Testis (tissue), 3 donors: Measurements from ENCODE around the gene TRMT2A. TPM values are rescaled to one million over a fixed set of nuclear protein-coding genes. Genes with fewer than 3 reads are reported as not detected.
"Not testable (repeated sequence)": the region's sequence is repeated elsewhere in the genome, so short reads cannot be mapped to it uniquely, and the experiment has no call there.

ENCODE experiments used
- DNase-seq: peaks from one replicate; pipeline ENCODE4 v3.0.0-alpha.2; 2019
- H3K27ac ChIP-seq, 2 donors: fragments of 200-600 bp; sonication (generic); one replicate each; pipeline ENCODE4 v1.5.1; 2019
- H3K27me3 ChIP-seq: fragments of 200-600 bp; sonication (generic); one replicate; pipeline ENCODE4 v1.5.1; 2019
- H3K36me3 ChIP-seq: fragments of 200-600 bp; sonication (generic); one replicate; pipeline ENCODE4 v1.5.1; 2017; ENCODE audit warnings: low read depth; ENCODE audit errors: missing control alignments
- H3K4me1 ChIP-seq: fragments of 200-600 bp; sonication (generic); one replicate; pipeline ENCODE4 v1.5.1; 2019
- H3K4me3 ChIP-seq, 2 donors: fragments of 200-600 bp; sonication (generic); one replicate each; pipeline ENCODE4 v1.5.1; 2017 to 2019
- H3K9me3 ChIP-seq: fragments of 200-600 bp; sonication (generic); one replicate; pipeline ENCODE4 v1.5.1; 2017
- POLR2A ChIP-seq: fragments of 450-650 bp; IDR thresholded peaks from one replicate; pipeline ENCODE4 v1.6.1; 2017; ENCODE audit warnings: antibody characterized with exemption, mild to moderate bottlenecking, moderate library complexity
- WGBS, 2 donors: methylation state at CpG; one replicate each; pipeline ENCODE4 v1.1.5; 2018; 5-methylcytosine and 5-hydroxymethylcytosine counted together
- intact Hi-C: fragments of 100-400 bp; cut with DNase I; formaldehyde crosslinking; loops from one replicate; pipeline ENCODE4 v1.15.1; 2023; ENCODE audit warnings: low total_unique reads
- polyA plus RNA-seq: library from polyadenylated mRNA; stranded (reverse); fragments of 350-450 nt; fragmentation: Illumina TruSeq; extraction: RNeasy Lipid Tissue Mini Kit (QIAGEN cat#74804); gene quantifications from one replicate; pipeline ENCODE4 v1.2.3, GENCODE V29; 2014; ENCODE audit warnings: low read depth, low replicate concordance; ENCODE audit not compliant: insufficient read depth
- total RNA-seq, 2 donors: library from RNA; depleted of rRNA; stranded (reverse); fragments of >200 nt; gene quantifications; one replicate each; pipeline ENCODE4 v1.2.3, GENCODE V29; 2016
- TF ChIP-seq, protein P1 (sequence below), 3 experiments: fragments of 450-650 bp in 2 of 3; fragments of 200-600 bp in 1 of 3; sonication (generic) in 1 of 3; IDR thresholded peaks; one replicate each; pipeline ENCODE4 v1.5.1; 2016 to 2019; ENCODE audit warnings: antibody characterized with exemption in 3 of 3, mild to moderate bottlenecking in 2 of 3, moderate library complexity in 1 of 3

TRMT2A gene
- total and polyA plus RNA-seq, 3 donors from 2014 or later, result 82.7 to 122 (median 97.2) TPM

- DNase-seq, result no peak
- TF ChIP-seq POLR2A, result no peak
- H3K4me1 ChIP-seq, result no peaks in the 10 kb centered on the region
- WGBS, 2 donors, result 85 to 87% methylated on average over 8 of the region's 8 CpGs
- no peaks in the 10 kb centered on the region for H3K27me3 ChIP-seq
- intact Hi-C loops, result no loop called here
- no peaks in the 10 kb centered on the region for H3K9me3 ChIP-seq
- no peaks in the 10 kb centered on the region for H3K36me3 ChIP-seq
- no peak overlapping the region for H3K27ac ChIP-seq
- no peak overlapping the region for H3K4me3 ChIP-seq
These were observed 45.5 kb downstream of the TRMT2A start for GRCh38 chr22:20071524-20071972.

DNA sequence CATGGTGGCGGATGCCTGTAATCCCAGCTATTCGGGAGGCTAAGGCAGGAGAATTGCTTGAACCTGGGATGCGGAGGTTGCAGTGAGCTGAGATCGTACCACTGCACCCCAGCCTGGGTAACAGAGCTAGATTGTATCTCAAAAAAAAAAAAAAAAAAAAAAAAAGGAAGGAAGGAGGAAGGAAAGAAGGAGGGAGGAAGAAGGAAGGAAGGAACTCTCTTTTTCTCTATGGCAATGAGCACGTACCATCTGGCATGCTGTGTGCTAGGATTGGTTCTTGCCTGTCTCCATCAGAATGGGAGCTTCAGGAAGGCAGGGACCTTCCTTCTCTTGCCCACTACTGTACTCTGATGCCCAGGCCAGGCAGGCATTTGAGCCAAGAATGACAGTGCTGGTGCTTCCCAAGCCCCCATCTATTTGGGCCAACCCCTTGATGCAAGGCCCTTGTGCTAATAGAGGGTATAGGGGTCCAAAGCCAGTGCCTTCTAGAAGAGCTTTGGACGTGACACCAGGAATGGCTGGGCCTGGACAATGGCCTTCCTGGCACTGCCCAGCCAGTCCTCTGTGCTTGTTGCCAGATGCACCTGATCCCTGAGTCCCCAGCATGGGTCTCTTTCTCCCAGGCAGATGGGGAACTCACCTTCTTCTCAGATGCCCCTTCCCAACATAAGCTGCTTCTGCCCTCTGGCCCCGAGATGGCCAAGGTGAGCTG, 47.5 kb downstream of the TRMT2A start:
- no peak for DNase-seq
- H3K27ac ChIP-seq, result no peak overlapping the region
- TF ChIP-seq, protein P1, sequence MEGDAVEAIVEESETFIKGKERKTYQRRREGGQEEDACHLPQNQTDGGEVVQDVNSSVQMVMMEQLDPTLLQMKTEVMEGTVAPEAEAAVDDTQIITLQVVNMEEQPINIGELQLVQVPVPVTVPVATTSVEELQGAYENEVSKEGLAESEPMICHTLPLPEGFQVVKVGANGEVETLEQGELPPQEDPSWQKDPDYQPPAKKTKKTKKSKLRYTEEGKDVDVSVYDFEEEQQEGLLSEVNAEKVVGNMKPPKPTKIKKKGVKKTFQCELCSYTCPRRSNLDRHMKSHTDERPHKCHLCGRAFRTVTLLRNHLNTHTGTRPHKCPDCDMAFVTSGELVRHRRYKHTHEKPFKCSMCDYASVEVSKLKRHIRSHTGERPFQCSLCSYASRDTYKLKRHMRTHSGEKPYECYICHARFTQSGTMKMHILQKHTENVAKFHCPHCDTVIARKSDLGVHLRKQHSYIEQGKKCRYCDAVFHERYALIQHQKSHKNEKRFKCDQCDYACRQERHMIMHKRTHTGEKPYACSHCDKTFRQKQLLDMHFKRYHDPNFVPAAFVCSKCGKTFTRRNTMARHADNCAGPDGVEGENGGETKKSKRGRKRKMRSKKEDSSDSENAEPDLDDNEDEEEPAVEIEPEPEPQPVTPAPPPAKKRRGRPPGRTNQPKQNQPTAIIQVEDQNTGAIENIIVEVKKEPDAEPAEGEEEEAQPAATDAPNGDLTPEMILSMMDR (IDR thresholded peaks at IDR 0.05), result no peak
- no peak overlapping the region for H3K4me3 ChIP-seq
- WGBS, 2 donors, result 89 to 92% methylated on average over 7 of the region's 7 CpGs
- no peaks in the 10 kb centered on the region for H3K27me3 ChIP-seq
- intact Hi-C loops, result no loop called here
- H3K36me3 ChIP-seq, result no peaks in the 10 kb centered on the region
- H3K9me3 ChIP-seq, result no peaks in the 10 kb centered on the region
- no peaks in the 10 kb centered on the region for H3K4me1 ChIP-seq

- no peaks in the 10 kb centered on the region for H3K9me3 ChIP-seq
- intact Hi-C loops, result no loop called here
- H3K4me1 ChIP-seq, result no peaks in the 10 kb centered on the region
- H3K27ac ChIP-seq, result no peak overlapping the region
- no peaks in the 10 kb centered on the region for H3K36me3 ChIP-seq
- WGBS, 2 donors, result 91 to 92% methylated on average over 4 to 7 of the region's 7 CpGs
- DNase-seq, result no peak
- no peak overlapping the region for H3K4me3 ChIP-seq
- TF ChIP-seq, protein P1 (IDR thresholded peaks at IDR 0.05), result no peak
- no peak for TF ChIP-seq POLR2A
- H3K27me3 ChIP-seq, result no peaks in the 10 kb centered on the region
These were observed 48.4 kb downstream of the TRMT2A start for GRCh38 chr22:20068640-20069039.

DNA sequence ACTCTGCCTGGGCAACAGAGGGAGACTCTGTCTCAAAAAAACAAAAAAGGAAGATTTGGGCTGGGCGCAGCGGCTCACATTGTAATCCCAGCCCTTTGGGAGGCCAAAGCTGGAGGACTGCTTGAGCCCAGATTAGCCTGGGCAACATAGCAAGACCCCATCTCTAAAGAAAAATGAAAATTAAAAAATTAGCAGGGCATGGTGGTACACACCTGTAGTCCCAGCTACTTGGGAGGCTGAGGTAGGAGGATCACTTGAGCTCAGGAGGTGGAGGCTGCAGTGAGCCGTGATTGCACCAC, 49.7 kb downstream of the TRMT2A start:
- H3K9me3 ChIP-seq, intact Hi-C loops: not testable (repeated sequence)
- 93 to 98% methylated on average over 3 of the region's 3 CpGs for WGBS, 2 donors

DNA sequence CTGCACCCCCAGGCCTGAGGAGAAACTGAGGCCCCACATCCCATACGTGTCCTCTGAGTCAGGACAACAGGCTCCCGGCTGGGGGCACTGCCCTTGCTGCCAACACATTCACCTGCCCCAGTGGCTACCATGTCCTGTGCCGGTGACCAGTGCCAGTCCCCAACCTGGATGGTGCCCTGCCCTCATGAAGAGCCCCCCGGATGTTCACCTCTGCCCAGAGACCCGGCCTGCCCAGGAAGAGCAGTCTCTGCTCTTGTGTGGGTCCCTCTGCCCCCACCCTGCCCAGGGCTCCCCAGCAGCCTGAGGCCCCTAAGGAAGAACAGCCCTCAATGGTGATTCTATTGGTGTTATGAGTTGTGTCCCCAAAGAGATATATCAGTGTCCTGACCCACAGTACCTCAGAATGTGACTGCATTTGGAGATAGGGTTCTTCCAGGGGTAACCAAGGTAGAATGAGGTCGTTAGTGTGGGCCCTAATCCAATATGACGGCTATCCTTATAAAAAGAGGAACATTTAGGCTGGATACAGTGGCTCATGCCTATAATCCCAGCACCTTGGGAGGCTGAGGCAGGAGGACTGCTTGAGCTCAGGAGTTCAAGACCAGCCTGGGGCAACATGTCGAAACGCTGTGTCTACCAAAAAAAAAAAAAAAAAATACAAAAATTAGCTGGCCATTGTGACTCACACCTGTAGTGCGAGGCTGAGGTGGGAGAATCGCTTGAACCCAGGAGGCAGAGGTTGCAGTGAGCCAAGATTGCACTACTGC, 50.2 kb downstream of the TRMT2A start:
- Histone ChIP-seq H3K27ac (no peak overlapping the region), H3K27me3 (no peaks in the 10 kb centered on the region)
- intact Hi-C loops, result no loop called here

More for the DNA sequence above, 49.7 kb downstream of the TRMT2A start:
- not testable (repeated sequence) for DNase-seq, H3K27me3 ChIP-seq, H3K27ac ChIP-seq, H3K4me3 ChIP-seq, H3K4me1 ChIP-seq, H3K36me3 ChIP-seq

More for the DNA sequence above, 50.2 kb downstream of the TRMT2A start:
- Histone ChIP-seq H3K4me3 (no peak overlapping the region), H3K9me3 (no peaks in the 10 kb centered on the region), H3K36me3 (no peaks in the 10 kb centered on the region), H3K4me1 (no peaks in the 10 kb centered on the region)
- no peak for TF ChIP-seq POLR2A
- TF ChIP-seq, protein P1 (IDR thresholded peaks at IDR 0.05), result no peak
- WGBS, 2 donors, result 91 to 94% methylated on average over 8 to 11 of the region's 11 CpGs
- no peak for DNase-seq
